ENCODE measurements around the gene NRAP. TPM values are rescaled to one million over a fixed set of nuclear protein-coding genes. Genes with fewer than 3 reads are reported as not detected.

NRAP gene
- total and polyA plus RNA-seq, 10 of the 15 experiments (the other 5 are each of a cell fraction or from before 2014, with no cell fraction given): not detected

GRCh38 chr10:113581092-113581491, 82.7 kb downstream of the NRAP start:
- TF ChIP-seq WRNIP1 (IDR thresholded peaks at IDR 0.05; ENCODE audit: borderline replicate concordance, low read depth, low read length): no peak
- no peak overlapping the region for H3K27ac ChIP-seq (ENCODE audit: control insufficient read depth, insufficient read depth)
- CTCF ChIA-PET: no interaction called here

DNA sequence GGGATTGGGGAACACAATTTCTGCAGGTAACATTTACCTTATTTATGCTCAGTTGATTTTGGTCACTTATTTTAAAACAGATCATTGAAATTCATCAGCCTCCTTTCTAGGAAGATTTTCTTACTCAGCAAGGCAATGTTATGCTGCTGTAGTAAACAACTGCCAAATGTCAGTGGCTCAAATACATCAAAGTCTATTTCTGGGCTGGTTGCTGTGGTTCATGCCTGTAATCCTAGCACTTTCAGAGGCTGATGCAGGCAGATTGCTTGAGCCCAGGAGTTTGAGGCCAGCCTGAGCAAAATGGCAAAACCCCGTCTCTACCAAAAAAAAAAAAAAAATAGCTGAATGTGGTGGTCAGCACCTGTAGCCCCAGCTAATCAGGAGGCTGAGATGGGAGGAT, 85.1 kb downstream of the NRAP start:
- in situ Hi-C loops (cut with MboI) (no loop called here), intact Hi-C loops (cut with micrococcal nuclease; ENCODE audit: unreplicated experiment) (no loop called here)
- Histone ChIP-seq H3K9me3 (replicated peaks; ENCODE audit: control insufficient read depth, insufficient read depth, low read length) (no peaks in the 10 kb centered on the region), H3K79me2 (ENCODE audit: control insufficient read depth, insufficient read depth, low read length) (no peaks in the 10 kb centered on the region), H2AFZ (ENCODE audit: control insufficient read depth, low read depth, low read length) (no peak overlapping the region), H3K9ac (ENCODE audit: control insufficient read depth, insufficient read depth, low read length) (no peak overlapping the region), H3K36me3 (ENCODE audit: control insufficient read depth in 2 of 2, insufficient read depth in 2 of 2, low read length in 1 of 2) (no peaks in the 10 kb centered on the region), H3K4me1 (ENCODE audit: control insufficient read depth, insufficient read depth, low read length) (no peaks in the 10 kb centered on the region), H3K27me3 (replicated peaks in 1 of 2; ENCODE audit: control insufficient read depth in 2 of 2, insufficient read depth in 2 of 2, low read length in 1 of 2) (no peaks in the 10 kb centered on the region), H4K20me1 (ENCODE audit: control insufficient read depth, insufficient read depth) (no peaks in the 10 kb centered on the region; the same call in 1 of the 2 replicates), H3K4me2 (ENCODE audit: control insufficient read depth, insufficient read depth) (no peak overlapping the region), H3K4me3 (no peak overlapping the region), H3K27ac (ENCODE audit: control insufficient read depth, insufficient read depth) (no peak overlapping the region)
- BruUV-seq (replicated peaks): no TSS peak
- ATAC-seq (no peak), DNase-seq (ENCODE audit: low read depth, low spot score) (no peak), FAIRE-seq (no peak)
- POLR2A ChIA-PET: interaction anchor here (0.6 kb wide), 1 partner anchor 402 kb away, joined by 3 read pairs; no protein-coding TSS in a partner anchor
- CTCF ChIA-PET: no interaction called here
- SMC1A ChIA-PET (ENCODE audit: uncharacterized antibody, unreplicated experiment): no interaction called here
- WGBS (ENCODE audit: insufficient coverage, insufficient replicate concordance, low lambda C conversion rate, missing lambda C conversion rate): no CpG with 5 or more reads among the region's 1 CpG
- RAD21 ChIA-PET (ENCODE audit: unreplicated experiment): no interaction called here
- TF ChIP-seq CTCF (IDR thresholded peaks at IDR 0.05 in 2 of 3, conservative IDR thresholded peaks at IDR 0.05 in 1 of 3; ENCODE audit: control insufficient read depth in 2 of 3, extremely low read depth in 1 of 3, insufficient read depth in 1 of 3, low read depth in 3 of 3, low read length in 3 of 3) (no peak), YY1 (IDR thresholded peaks at IDR 0.05; ENCODE audit: low read depth, low read length) (no peak), SMAD1 (IDR thresholded peaks at IDR 0.05; ENCODE audit: low read depth, partially characterized antibody) (no peak)
- TF ChIP-seq, protein P1, sequence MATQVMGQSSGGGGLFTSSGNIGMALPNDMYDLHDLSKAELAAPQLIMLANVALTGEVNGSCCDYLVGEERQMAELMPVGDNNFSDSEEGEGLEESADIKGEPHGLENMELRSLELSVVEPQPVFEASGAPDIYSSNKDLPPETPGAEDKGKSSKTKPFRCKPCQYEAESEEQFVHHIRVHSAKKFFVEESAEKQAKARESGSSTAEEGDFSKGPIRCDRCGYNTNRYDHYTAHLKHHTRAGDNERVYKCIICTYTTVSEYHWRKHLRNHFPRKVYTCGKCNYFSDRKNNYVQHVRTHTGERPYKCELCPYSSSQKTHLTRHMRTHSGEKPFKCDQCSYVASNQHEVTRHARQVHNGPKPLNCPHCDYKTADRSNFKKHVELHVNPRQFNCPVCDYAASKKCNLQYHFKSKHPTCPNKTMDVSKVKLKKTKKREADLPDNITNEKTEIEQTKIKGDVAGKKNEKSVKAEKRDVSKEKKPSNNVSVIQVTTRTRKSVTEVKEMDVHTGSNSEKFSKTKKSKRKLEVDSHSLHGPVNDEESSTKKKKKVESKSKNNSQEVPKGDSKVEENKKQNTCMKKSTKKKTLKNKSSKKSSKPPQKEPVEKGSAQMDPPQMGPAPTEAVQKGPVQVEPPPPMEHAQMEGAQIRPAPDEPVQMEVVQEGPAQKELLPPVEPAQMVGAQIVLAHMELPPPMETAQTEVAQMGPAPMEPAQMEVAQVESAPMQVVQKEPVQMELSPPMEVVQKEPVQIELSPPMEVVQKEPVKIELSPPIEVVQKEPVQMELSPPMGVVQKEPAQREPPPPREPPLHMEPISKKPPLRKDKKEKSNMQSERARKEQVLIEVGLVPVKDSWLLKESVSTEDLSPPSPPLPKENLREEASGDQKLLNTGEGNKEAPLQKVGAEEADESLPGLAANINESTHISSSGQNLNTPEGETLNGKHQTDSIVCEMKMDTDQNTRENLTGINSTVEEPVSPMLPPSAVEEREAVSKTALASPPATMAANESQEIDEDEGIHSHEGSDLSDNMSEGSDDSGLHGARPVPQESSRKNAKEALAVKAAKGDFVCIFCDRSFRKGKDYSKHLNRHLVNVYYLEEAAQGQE (IDR thresholded peaks at IDR 0.05; ENCODE audit: low read depth, low read length): no peak

More at GRCh38 chr10:113581092-113581491, 82.7 kb downstream of the NRAP start:
- ATAC-seq: no peak
- Histone ChIP-seq H3K4me2 (ENCODE audit: control insufficient read depth, insufficient read depth) (no peak overlapping the region), H3K79me2 (ENCODE audit: control insufficient read depth, insufficient read depth, low read length) (no peaks in the 10 kb centered on the region), H3K9ac (ENCODE audit: control insufficient read depth, insufficient read depth, low read length) (no peak overlapping the region), H4K20me1 (ENCODE audit: control insufficient read depth, insufficient read depth) (no peaks in the 10 kb centered on the region; the same call in 1 of the 2 replicates), H2AFZ (ENCODE audit: control insufficient read depth, low read depth, low read length) (no peak overlapping the region), H3K9me3 (replicated peaks; ENCODE audit: control insufficient read depth, insufficient read depth, low read length) (no peaks in the 10 kb centered on the region), H3K36me3 (ENCODE audit: control insufficient read depth in 2 of 2, insufficient read depth in 2 of 2, low read length in 1 of 2) (no peaks in the 10 kb centered on the region), H3K4me3 (no peak overlapping the region), H3K27me3 (replicated peaks in 1 of 2; ENCODE audit: control insufficient read depth in 2 of 2, insufficient read depth in 2 of 2, low read length in 1 of 2) (no peaks in the 10 kb centered on the region), H3K4me1 (ENCODE audit: control insufficient read depth, insufficient read depth, low read length) (no peaks in the 10 kb centered on the region)
- in situ Hi-C loops (cut with MboI): no loop called here
- intact Hi-C loops (cut with micrococcal nuclease; ENCODE audit: unreplicated experiment): no loop called here
- no peak for DNase-seq (ENCODE audit: low read depth, low spot score)
- ChIA-PET SMC1A (ENCODE audit: uncharacterized antibody, unreplicated experiment) (no interaction called here), POLR2A (no interaction called here), RAD21 (ENCODE audit: unreplicated experiment) (no interaction called here)
- 0% methylated on average over 1 of the region's 1 CpG for WGBS (ENCODE audit: insufficient coverage, insufficient replicate concordance, low lambda C conversion rate, missing lambda C conversion rate)
- FAIRE-seq: no peak
- no TSS peak for BruUV-seq (replicated peaks)

Measured in GM12878 (cell line).